GM20431 (cell line): Measurements from ENCODE around the gene SERPINE1.

Experiments used
- in situ Hi-C: fragments of 300-500 bp; cut with MseI, MboI; formaldehyde crosslinking; loops from one replicate; pipeline ENCODE4 v1.15.0; 2020; ENCODE audit warnings: low sequenced_read_pairs; ENCODE audit not compliant: unreplicated experiment

SERPINE1 gene

DNA sequence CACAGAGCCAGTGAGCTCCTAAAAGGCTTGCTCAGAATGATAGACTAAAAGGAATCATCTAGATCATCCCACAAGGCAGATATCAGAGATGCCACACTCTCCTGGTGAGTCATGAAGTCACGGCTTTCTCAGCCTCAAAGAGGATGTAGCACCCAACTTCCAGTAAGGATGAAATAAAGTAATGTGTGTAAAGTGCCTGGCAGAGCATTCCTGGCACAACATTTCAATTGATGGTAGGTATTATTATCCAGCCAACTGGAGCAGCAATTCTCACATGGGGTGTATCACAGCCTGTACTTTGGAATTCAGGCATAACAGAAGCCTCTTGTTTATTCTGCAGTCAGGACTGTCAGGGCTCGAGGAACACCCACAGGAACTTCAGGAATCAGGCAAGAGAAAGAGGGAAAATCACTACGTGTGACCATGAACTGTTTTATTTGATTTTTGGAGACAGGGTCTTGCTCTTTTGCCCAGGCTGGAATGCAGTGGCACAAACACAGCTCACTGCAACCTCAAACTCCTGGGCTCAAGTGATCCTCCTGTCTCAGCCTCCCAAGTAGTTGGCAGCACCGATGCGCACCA lies 58.4 kb downstream of the SERPINE1 start:
- in situ Hi-C loops = no loop called here

DNA sequence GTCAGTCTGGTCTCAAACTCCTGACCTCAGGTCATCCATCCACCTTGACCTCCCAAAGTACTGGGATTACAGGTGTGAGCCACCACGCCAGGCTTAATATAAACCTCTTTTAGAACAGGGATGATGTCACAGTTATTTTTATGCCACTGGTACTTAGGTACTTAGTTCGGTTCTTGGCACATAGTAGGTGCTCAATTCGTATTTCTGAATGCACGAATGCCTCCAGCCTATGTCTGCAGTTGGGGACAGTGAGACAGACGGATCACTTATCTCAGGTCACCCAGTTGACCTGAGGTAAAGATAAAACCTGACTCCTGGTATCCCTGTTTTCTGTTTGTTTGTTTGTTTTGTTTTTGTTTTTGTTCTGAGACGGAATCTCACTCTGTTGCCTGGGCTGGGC lies 59.3 kb downstream of the SERPINE1 start:
- in situ Hi-C loops = no loop called here

DNA sequence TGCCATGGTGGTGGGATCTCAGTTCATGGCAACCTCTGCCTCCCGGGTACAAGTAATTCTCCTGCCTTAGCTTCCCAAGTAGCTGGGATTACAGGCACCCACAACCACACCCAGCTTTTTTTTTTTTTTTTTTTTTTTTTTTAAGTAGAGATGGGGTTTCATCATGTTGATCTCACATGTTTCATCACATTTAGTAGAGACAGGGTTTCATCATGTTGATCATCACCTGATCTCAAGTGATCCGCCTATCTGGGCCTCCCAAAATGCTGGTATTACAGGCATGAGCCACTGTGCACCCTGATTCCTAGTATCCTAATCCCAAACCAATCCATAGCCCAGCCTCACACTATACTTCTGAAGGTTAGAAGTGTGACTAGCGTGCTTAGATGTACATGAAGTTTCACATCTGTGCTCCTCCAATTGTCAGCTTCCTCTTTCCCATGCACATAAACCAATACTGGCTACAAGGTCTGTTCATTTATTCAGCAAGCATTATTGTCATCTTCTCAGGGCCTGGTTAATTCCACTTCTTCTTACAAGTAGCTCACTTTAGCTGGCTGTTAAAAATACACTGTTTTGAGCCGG lies 60.0 kb downstream of the SERPINE1 start:
- in situ Hi-C loops = no loop called here
